ENCODE data around the gene GAS7. TPM values are rescaled to one million over a fixed set of nuclear protein-coding genes. Genes with fewer than 3 reads are reported as not detected.

The GAS7 gene
- total RNA-seq, 2 donors from 2014 or later: 69.0 to 70.8 TPM

- H3K36me3 ChIP-seq: no peaks in the 10 kb centered on the region
- DNase-seq (ENCODE audit: low spot score): no peak
- no peak overlapping the region for H3K4me3 ChIP-seq
- H3K4me1 ChIP-seq (ENCODE audit: control insufficient read depth in 1 of 2, low read depth in 2 of 2): no peaks in the 10 kb centered on the region
- no peak overlapping the region for H3K27ac ChIP-seq
- H3K27me3 ChIP-seq (replicated peaks; ENCODE audit: insufficient read depth): no peaks in the 10 kb centered on the region
- no peaks in the 10 kb centered on the region for H3K9me3 ChIP-seq
- no peak for ATAC-seq (ENCODE audit: insufficient number of reproducible peaks, low FRiP score, low read depth)
- TF ChIP-seq CTCF (IDR thresholded peaks at IDR 0.05): no peak
These were observed 147.8 kb downstream of the GAS7 start for GRCh38 chr17:10050597-10051101.

- Histone ChIP-seq H3K4me1 (ENCODE audit: control insufficient read depth in 1 of 2, low read depth in 2 of 2) (no peaks in the 10 kb centered on the region), H3K9me3 (no peaks in the 10 kb centered on the region), H3K27me3 (replicated peaks; ENCODE audit: insufficient read depth) (no peaks in the 10 kb centered on the region), H3K36me3 (no peaks in the 10 kb centered on the region), H3K27ac (no peak overlapping the region), H3K4me3 (no peak overlapping the region)
- no peak for DNase-seq (ENCODE audit: low spot score)
- no peak for TF ChIP-seq CTCF (IDR thresholded peaks at IDR 0.05)
- ATAC-seq (ENCODE audit: insufficient number of reproducible peaks, low FRiP score, low read depth): no peak
These were observed 149.6 kb downstream of the GAS7 start for GRCh38 chr17:10048629-10049350.

GRCh38 chr17:10046786-10047785, 151.3 kb downstream of the GAS7 start:
- no peaks in the 10 kb centered on the region for H3K9me3 ChIP-seq
- H3K4me1 ChIP-seq (ENCODE audit: control insufficient read depth in 1 of 2, low read depth in 2 of 2): no peaks in the 10 kb centered on the region
- H3K27ac ChIP-seq: no peak overlapping the region
- no peaks in the 10 kb centered on the region for H3K36me3 ChIP-seq
- H3K4me3 ChIP-seq: no peak overlapping the region
- no peaks in the 10 kb centered on the region for H3K27me3 ChIP-seq (replicated peaks; ENCODE audit: insufficient read depth)
- no peak for DNase-seq (ENCODE audit: low spot score)
- no peak for ATAC-seq (ENCODE audit: insufficient number of reproducible peaks, low FRiP score, low read depth)
- TF ChIP-seq CTCF (IDR thresholded peaks at IDR 0.05): no peak

GRCh38 chr17:10045871-10046658, 152.3 kb downstream of the GAS7 start:
- DNase-seq (ENCODE audit: low spot score) (no peak), ATAC-seq (ENCODE audit: insufficient number of reproducible peaks, low FRiP score, low read depth) (no peak)
- Histone ChIP-seq H3K4me1 (ENCODE audit: control insufficient read depth in 1 of 2, low read depth in 2 of 2) (no peaks in the 10 kb centered on the region), H3K27ac (no peak overlapping the region), H3K27me3 (replicated peaks; ENCODE audit: insufficient read depth) (no peaks in the 10 kb centered on the region), H3K9me3 (no peaks in the 10 kb centered on the region), H3K36me3 (no peaks in the 10 kb centered on the region), H3K4me3 (no peak overlapping the region)
- TF ChIP-seq CTCF (IDR thresholded peaks at IDR 0.05): no peak

All from thoracic aorta (tissue), 2 donors.